Measurements from ENCODE around the gene CST7.
"Not testable (repeated sequence)": the region's sequence is repeated elsewhere in the genome, so short reads cannot be mapped to it uniquely, and the experiment has no call there.

CST7 gene

DNA sequence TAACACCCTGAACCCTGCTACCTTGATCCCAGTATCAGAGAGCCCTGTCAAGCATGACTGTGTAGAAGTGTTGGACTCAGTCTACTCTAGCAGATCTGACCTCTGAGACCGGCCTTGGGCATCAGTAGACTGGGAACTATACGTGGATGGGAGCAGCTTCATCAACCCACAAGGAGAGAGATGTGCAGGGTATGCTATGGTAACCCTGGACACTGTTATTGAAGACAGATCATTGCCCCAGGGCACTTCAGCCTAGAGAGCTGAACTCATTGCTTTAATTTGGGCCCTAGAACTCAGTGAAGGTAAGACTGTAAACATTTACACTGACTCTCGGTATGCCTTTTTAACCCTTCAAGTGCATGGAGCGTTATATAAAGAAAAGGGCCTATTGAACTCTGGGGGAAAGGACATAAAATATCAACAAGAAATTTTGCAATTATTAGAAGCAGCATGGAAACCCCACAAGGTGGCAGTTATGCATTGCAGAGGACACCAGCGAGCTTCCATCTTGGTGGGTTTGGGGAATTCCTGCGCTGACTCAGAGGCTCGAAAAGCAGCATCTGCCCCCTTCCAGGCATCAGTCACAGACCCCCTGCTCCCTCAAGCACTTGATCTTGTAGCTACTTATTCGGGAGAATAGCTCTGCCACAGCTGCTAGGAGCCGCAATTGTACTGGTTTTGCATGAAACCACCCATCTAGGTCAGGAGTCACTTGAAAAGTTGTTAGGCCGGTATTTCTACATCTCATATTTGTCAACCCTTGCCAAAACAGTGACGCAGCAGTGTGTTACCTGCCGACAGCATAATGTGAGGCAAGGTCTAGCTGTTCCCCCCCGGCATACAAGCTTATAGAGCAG, 19.0 kb upstream of the CST7 start:
- peak; percentile 99 for DNase-seq

- peak; percentile 91 for DNase-seq
Observed at GRCh38 chr20:24930724-24931688, 18.1 kb upstream of the CST7 start.

GRCh38 chr20:24931893-24932292, 17.2 kb upstream of the CST7 start:
- DNase-seq, result not testable (repeated sequence)

DNA sequence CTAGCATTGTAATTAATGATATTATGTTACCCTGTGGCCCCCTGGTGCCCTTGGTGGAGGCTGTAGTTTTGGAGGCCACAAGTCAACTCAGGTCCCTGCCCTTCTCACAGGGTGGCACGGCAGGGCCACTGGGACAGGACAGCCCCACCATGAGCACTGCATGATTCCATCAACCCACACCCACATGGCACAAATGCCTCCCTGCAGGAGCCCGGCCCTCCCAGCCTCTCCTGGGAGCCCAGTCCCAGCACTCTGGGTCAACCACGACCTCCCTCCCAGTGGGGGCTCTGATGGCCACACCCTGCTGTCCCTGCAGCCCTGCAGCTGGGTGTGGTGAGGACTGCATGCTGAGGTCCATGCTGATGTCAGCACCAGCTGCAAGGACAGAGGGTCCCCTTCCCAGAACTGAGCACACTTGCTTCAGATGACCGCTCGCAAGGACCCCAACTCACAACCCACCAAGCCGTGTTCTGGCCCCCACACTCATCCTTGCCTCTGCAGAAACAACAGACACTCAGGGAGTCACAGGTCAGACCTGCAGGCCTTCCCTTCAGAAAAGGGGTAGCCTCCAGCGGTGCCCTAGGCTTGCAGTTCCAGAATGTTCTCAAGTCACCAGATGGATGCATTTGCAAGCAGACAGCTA, 15.7 kb upstream of the CST7 start:
- DNase-seq, result no peak

GRCh38 chr20:24934101-24934661, 14.9 kb upstream of the CST7 start:
- DNase-seq, result no peak

- DNase-seq, result no peak
Observed at GRCh38 chr20:24934716-24935115, 14.4 kb upstream of the CST7 start.

GRCh38 chr20:24935140-24935539, 13.9 kb upstream of the CST7 start:
- no peak for DNase-seq

DNA sequence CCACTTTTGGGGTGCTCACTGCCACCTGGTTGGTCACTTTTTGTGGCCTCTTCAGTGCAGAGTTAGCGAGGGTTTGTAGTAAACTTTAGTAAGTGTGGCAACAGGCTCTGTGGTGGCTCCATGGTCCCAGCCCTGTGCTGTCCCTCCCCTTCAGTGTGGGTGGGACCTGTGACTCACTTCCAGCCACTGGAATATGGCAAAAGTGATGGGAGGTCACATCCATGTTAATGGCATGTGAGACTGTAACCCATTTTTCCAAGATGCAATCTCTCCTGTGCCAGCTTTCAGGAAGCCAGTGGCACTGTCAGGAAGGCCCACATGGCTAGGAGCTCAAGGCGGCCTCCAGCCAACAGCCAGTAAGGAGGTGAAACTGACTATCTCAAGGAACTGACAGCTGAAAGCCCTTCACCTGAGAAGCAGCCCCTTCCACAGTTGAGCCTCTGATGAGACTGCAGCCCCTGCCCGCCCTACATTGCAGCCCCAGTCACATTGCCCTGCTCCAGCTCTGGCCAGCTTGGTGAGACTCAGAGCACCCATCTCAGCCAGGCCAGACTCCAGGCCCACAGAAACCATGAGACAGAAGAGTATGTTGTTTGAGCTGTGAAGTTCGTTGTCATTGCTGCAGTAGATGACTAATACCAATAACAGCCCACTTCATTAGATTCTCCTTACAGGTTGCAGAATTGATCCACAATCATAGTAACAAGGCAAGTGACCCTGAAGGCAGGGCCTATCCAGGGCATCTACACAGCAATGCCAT, 13.1 kb upstream of the CST7 start:
- DNase-seq, result no peak

DNA sequence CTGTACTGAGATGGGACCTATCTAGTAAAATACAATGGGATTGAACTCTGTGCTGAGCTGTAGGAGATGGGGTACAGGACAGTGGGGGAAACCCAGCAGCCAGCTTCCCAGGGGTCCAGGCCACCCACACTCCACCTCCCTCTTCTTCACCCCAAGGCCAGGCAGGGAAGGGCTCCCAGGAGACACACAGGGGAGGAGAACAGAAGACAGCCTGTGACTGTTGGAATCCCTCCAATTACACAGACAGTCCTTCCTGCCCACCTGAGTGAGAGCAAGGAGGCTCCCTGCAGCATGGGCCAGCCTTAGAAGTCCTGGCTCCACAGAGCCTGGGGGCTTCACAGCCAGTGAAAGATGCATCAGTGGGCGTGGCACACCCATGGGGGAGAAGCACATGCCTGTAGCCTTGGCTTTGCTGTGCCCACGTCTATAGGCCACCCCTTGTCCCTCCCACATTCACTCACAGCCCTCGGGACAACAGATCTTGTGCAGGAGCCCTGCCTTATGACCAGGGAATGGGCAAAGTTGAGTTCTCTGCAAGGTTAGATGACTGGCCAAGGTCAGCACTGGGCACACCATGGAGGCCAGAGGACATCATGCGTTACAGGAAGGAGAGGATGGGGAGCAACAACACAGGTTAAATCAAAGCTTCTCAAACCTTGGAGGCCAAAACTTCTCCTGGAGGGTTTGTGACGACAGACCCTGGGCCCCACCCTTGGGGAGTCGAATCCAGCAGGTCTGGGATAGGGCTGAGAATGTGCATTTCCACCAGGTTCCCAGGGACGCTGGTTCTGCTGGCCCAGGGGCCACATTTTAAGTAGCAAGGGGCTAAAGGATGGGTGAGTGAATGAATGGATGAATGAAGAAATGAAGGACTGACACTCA, 12.3 kb upstream of the CST7 start:
- DNase-seq, result no peak

DNA sequence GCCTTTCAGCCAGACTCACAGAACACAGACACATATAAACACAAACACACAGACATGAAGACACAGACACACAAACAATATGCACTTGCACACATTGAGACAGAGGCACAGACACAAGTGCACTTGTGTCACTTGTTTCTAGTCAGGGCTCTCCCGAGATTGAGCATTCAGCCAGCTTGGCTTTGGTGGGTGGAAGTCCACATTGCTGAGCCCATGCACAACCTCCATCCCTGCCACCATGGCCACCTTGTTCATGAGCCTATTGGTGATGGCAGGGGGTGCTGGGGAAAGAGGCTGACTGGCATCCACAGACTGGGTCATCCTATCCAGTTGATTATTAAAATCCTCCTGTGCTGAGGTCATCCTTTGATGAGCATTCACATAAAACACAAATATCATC, 11.5 kb upstream of the CST7 start:
- no peak for DNase-seq

- no peak for DNase-seq
Observed at GRCh38 chr20:24938498-24938897, 10.6 kb upstream of the CST7 start.

- DNase-seq, result no peak
Observed at GRCh38 chr20:24939036-24939435, 10.0 kb upstream of the CST7 start.

DNA sequence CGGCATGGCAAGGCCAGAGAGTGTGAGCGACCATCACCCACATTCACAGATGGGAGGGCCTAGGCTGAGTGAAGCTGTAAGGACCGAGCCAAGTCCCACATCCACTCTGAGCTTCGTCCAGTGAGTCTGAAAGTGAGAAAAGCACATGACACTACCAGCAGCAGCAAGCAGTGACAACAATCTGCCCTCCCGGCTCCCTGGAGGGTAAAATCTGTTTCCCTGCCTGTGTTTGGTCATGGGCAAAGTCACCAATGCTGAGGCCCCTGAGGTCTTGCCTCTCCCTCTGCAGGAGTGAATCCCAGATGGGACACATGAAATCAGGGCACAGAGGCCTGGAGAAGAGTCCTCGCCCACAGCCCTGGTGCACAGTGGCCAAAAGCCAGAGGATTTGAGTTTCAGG, 6.4 kb upstream of the CST7 start:
- no peak for DNase-seq

DNA sequence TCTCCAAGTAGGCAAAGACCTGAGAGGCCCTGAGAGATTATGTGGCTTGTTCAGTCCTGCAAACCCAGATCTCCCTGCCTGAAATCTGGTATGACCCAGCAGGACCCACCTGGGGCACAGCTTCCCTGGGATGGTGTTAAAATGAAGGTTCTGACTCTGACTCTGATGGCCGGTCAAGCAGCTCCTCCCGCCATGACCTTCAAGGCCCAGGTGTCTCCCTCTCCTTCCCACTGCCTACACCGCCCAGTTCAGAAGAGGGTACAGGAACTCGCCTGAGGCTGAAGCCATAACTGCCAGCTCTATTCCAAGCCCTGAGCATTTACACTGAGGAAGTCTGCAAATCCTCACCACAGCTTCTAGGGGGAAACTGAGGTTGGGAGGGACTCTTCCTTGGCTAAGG, 5.9 kb upstream of the CST7 start:
- DNase-seq, result no peak

GRCh38 chr20:24943731-24944130, 5.3 kb upstream of the CST7 start:
- DNase-seq, result no peak

DNA sequence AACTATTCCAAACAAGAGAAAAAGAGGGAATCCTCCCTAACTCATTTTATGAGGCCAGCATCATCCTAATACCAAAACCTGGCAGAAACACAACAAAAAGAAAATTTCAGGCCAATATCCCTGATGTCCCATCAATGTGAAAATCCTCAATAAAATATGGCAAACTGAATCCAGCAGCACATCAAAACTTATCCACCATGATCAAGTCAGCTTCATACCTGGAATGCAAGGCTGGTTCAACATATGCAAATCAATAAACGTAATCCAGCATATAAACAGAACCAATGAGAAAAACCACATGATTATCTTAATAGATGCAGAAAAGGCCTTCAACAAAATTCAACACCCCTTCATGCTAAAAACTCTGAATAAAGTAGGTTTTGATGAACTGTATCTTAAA, 2.7 kb upstream of the CST7 start:
- not testable (repeated sequence) for DNase-seq

- DNase-seq, result not testable (repeated sequence)
Observed at GRCh38 chr20:24948396-24948938, 602 bp upstream of the CST7 start.

DNA sequence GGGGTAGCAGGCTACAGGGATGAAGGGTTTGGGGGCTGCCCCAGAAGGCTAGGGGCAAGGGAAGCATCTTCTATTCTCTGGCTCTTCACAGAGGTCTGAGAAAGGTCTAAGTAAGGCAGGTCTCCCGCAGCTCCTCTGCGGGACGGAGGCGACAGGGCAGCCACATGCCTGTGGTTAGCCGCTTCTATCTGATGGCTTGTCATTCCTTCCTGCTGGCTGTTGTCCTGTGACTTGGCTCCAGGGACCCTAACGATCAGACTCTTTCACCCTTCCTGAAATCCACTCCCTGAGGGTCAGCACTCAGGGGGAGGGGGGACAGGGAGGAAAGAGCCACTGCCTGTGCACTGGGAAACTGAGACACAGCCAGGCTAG, 673 bp downstream of the CST7 start:
- DNase-seq, result no peak

GRCh38 chr20:24950128-24950835, 1.2 kb downstream of the CST7 start:
- no peak for DNase-seq

DNA sequence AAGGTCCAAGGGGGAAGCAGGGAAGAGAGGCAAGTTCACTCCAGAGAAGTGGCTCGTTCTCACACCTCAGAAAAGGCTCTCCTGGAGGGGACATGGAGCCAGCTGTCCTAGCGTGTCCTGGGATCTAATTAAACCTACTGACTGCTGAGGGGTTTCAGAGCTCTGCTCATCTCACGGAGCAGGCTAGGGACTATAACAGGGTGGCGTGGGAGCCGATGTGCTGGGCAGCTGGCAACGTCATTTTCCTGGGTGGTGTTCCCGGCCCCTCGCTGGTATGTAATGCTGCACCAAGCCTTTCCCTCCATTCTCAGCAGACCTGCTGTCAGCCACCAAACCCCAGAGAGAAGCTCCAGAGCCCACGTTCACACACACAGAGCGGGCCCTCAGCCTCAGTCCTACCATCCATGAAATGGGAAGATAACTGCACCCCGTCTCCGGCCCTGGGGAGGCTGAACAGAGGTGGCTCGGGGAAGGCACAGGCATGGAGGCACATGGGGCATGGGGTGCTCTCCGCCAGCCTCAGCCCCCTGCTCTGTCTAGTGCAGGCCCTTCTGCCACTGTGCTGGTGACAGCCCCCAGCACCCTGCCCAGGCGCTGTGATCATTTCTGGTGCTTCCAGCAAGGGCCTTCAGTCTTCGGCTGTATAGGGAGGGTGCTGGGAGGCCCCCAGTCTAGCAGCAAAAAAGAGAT, 1.9 kb downstream of the CST7 start:
- DNase-seq, result no peak
